A673 (cell line): ENCODE measurements around the gene MAGEB2.

Experiments used
- EZH2 ChIP-seq: fragments of 200-600 bp; sonication (generic); IDR thresholded peaks from 2 replicates; pipeline ENCODE4 v1.6.1; 2017; ENCODE audit warnings: borderline replicate concordance, low read depth, mild to moderate bottlenecking, mixed read lengths, antibody characterized with exemption, low read length; ENCODE audit not compliant: poor library complexity, severe bottlenecking
- TF ChIP-seq, protein P1 (sequence below): fragments of 300-800, 200-600 bp; sonication (generic); conservative IDR thresholded peaks from 2 replicates; pipeline ENCODE4 v1.5.1; 2017; ENCODE audit warnings: low read depth, mild to moderate bottlenecking, antibody characterized with exemption, low read length, moderate library complexity, mixed read lengths

DNA sequence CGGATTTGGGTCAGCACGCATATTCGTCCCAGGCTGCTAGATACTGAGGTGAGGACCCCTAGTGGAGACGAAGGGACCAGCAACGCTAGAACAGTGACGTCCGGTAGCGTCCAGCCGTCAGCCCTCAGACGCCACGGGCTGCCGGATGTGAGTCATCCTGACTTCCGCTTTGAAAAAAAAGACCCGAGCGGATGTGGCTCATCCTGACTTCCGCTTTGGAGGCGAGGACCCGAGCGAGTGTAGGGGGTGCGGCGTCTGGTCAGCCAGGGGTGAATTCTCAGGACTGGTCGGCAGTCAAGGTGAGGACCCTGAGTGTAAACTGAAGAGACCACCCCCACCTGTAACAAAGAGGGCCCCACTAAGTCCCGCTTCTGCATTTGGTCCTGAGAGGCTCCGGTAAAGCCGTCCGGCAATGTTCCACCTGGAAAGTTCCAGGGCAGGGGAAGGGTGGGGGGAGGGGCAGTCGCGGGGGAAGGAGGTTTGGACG lies at the start of gene MAGEB2:
- TF ChIP-seq EZH2 = no peak
- TF ChIP-seq, protein P1, sequence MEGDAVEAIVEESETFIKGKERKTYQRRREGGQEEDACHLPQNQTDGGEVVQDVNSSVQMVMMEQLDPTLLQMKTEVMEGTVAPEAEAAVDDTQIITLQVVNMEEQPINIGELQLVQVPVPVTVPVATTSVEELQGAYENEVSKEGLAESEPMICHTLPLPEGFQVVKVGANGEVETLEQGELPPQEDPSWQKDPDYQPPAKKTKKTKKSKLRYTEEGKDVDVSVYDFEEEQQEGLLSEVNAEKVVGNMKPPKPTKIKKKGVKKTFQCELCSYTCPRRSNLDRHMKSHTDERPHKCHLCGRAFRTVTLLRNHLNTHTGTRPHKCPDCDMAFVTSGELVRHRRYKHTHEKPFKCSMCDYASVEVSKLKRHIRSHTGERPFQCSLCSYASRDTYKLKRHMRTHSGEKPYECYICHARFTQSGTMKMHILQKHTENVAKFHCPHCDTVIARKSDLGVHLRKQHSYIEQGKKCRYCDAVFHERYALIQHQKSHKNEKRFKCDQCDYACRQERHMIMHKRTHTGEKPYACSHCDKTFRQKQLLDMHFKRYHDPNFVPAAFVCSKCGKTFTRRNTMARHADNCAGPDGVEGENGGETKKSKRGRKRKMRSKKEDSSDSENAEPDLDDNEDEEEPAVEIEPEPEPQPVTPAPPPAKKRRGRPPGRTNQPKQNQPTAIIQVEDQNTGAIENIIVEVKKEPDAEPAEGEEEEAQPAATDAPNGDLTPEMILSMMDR = no peak
